Esophagus muscularis mucosa (tissue), 4 donors: ENCODE measurements around the gene STAT3.

Experiments
- CTCF ChIP-seq, 3 experiments: fragments of 200-600 bp in 2 of 3; fragments of 450-650 bp in 1 of 3; sonication (generic) in 2 of 3; IDR thresholded peaks; one replicate each; pipeline ENCODE4 v1.5.1; 2017 to 2019; ENCODE audit warnings: antibody characterized with exemption in 3 of 3, mild to moderate bottlenecking in 2 of 3, moderate library complexity in 1 of 3
- EP300 ChIP-seq: sonication (generic); formaldehyde crosslinking; IDR thresholded peaks from one replicate; pipeline ENCODE4 v1.6.1; 2017; ENCODE audit warnings: antibody characterized with exemption
- POLR2A ChIP-seq: fragments of 450-650 bp; IDR thresholded peaks from one replicate; pipeline ENCODE4 v1.6.1; 2017; ENCODE audit warnings: antibody characterized with exemption, moderate library complexity, mild to moderate bottlenecking, low read depth
- POLR2AphosphoS5 ChIP-seq, 2 donors: sonication (generic); formaldehyde crosslinking; IDR thresholded peaks; one replicate each; pipeline ENCODE4 v1.6.1; 2017; ENCODE audit warnings: antibody characterized with exemption in 2 of 2

- TF ChIP-seq POLR2A (no peak), EP300 (no peak), POLR2AphosphoS5 (IDR thresholded peaks at IDR 0.05) (peak in 1 of 2 donors; percentile 15), CTCF (IDR thresholded peaks at IDR 0.05) (no peak)
These were observed 99.2 kb downstream of the STAT3 start for GRCh38 chr17:42288803-42289610.
